Measurements from ENCODE around the gene CBL.
"Not testable (repeated sequence)": the region's sequence is repeated elsewhere in the genome, so short reads cannot be mapped to it uniquely, and the experiment has no call there.

The CBL gene

DNA sequence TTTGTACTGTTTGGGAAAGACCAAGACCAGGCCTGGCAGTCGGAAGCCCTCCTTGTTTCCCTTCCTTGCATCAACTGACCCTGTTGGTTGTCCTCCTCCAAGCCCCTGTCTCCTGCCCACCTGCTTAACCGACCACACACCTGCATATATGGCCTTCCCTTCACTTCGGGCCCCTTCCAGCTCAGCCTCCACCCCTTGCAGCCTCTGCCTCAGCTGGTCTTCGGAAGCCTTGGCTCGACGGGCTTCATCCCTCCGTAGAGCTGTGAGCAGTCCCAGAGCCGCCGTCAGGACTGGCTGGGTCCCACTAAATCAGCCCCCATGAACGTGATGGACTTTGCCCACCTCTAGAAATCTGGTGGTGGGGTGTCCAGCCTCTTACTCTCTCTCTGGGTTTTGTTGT lies 12.5 kb upstream of the CBL start:
- Mint-ChIP-seq H3K9me3 (no peaks in the 10 kb centered on the region), H3K27me3 (no peaks in the 10 kb centered on the region), H3K27ac (no peak overlapping the region), H3K4me1 (peaks cover 9% of the 10 kb centered on the region), H3K4me3 (no peak overlapping the region), H3K36me3 (no peaks in the 10 kb centered on the region)
- ATAC-seq = no peak

DNA sequence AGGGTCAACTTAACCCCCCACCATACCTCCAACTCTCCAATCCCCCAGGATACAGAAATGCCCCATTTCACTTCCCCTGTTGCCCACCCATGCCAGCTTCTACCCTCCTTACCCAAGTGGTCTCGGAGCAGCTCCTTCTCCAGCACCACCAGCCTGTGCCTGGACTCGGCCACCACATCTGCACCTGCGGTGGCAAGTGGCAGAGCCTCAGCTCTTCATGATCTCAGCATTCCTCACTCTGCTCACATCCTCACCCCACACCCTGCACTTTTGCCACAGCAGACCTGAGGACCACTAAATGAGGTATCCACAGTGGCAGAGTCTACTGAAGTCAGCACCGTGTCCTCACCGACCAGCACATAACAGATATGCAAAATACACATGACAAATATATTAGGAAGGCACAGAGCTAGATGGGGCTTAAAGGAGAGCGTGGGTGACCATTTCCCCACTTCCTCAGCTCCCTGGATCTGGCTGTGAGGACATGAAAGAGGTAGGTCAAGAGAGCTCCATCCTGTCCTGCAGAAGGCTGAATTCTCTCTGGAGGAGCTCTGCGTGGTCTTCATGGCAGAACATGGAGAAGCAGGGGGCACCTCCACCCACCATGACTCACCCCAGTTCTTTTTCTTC lies 11.2 kb upstream of the CBL start:
- Mint-ChIP-seq H3K9me3 (no peaks in the 10 kb centered on the region), H3K4me1 (peaks cover 9% of the 10 kb centered on the region), H3K27ac (no peak overlapping the region), H3K27me3 (no peaks in the 10 kb centered on the region), H3K4me3 (no peak overlapping the region), H3K36me3 (no peaks in the 10 kb centered on the region)
- ATAC-seq = no peak

DNA sequence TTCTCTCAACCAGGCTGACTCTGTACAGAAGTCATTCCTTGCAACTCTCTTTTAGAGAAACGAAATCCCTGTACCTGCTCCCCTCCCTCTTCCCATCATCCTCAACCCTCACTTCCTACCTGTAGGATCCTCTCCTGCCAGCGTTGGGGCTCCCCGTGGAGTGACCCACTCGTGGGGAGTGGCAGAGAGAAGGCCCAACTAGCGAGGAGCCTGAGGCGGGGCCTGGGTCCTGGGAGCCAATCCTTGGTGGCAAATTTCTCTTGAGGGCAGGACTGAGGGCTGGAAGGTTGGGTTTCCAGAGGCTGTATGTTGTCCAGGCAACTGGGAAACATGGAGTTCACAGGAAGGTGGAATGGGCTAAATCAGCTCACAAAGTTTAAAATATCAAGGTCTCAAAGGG lies 10.5 kb upstream of the CBL start:
- ATAC-seq = no peak
- Mint-ChIP-seq H3K4me1 (peaks cover 9% of the 10 kb centered on the region), H3K27me3 (no peaks in the 10 kb centered on the region)

GRCh38 chr11:119196833-119197483 lies 9.2 kb upstream of the CBL start:
- ATAC-seq = peak; percentile 90
- Mint-ChIP-seq H3K27me3 (no peaks in the 10 kb centered on the region), H3K36me3 (no peaks in the 10 kb centered on the region), H3K27ac (no peak overlapping the region), H3K9me3 (no peaks in the 10 kb centered on the region), H3K4me1 (peaks cover 9% of the 10 kb centered on the region), H3K4me3 (no peak overlapping the region)

More for the DNA sequence above, 10.5 kb upstream of the CBL start:
- Mint-ChIP-seq H3K36me3 (no peaks in the 10 kb centered on the region), H3K4me3 (no peak overlapping the region), H3K9me3 (no peaks in the 10 kb centered on the region), H3K27ac (no peak overlapping the region)

- Mint-ChIP-seq H3K9me3 (no peaks in the 10 kb centered on the region), H3K36me3 (no peaks in the 10 kb centered on the region), H3K27me3 (no peaks in the 10 kb centered on the region), H3K27ac (no peak overlapping the region), H3K4me1 (peaks cover 9% of the 10 kb centered on the region), H3K4me3 (no peak overlapping the region)
- no peak for ATAC-seq
Measured at GRCh38 chr11:119198925-119199324, 7.2 kb upstream of the CBL start.

DNA sequence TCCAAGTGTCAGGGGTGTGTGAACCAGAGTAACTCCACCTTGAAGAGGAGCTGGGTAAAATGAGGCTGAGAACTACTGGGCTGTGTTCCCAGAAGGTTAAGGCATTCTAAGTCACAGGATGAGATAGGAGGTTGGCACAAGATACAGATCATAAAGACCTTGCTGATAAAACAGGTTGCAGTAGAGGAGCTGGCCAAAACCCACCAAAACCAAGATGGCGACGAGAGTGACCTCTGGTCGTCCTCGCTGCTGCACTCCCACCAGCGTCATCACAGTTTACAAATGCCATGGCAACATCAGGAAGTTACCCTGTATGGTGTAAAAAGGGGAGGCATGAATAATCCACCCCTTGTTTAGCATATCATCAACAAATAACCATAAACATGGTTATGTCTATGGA lies 4.9 kb upstream of the CBL start:
- not testable (repeated sequence) for ATAC-seq, H3K9me3 Mint-ChIP-seq, H3K27me3 Mint-ChIP-seq, H3K27ac Mint-ChIP-seq, H3K4me3 Mint-ChIP-seq, H3K36me3 Mint-ChIP-seq
- H3K4me1 Mint-ChIP-seq = peaks cover 24% of the 10 kb centered on the region

DNA sequence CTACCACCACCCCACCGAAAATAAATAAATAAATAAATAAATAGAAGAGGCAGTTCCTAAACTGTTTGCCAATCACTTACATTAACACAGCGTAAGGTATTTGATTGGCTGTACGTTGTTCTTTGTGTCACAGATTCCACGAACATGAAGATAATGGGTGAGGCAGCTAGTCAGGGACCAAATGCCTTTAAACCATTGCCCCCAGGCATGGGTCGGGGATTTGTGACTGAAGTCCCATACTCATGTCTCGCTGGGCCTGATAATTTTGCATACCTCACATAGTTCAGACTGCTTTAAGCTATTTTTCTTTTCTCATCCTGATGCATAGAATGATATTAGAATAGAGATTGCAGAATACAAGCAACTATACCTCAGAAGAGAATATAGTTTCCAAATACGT lies 3.6 kb upstream of the CBL start:
- Mint-ChIP-seq H3K4me1 (peaks cover 26% of the 10 kb centered on the region), H3K27ac (no peak overlapping the region), H3K36me3 (no peaks in the 10 kb centered on the region), H3K9me3 (no peaks in the 10 kb centered on the region), H3K27me3 (no peaks in the 10 kb centered on the region), H3K4me3 (no peak overlapping the region)
- no peak for ATAC-seq

DNA sequence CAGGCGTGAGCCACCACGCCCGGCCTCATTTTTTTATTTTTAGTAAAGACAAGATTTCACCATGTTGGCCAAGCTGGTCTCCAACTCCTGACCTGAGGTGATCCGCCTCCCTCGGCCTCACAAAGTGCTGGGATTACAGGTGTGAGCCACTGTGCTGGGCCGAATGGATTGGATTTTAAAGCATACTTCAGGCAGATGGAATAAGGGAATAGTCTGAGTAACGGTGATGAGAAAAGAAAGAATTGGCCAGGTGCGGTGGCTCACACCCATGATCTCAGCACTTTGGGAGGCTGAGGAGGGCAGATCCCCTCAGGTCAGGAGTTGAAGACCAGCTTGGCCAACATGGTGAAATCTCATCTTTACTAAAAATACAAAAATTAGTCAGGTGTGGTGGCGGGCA lies 2.1 kb upstream of the CBL start:
- H3K36me3 Mint-ChIP-seq = no peaks in the 10 kb centered on the region
- no peaks in the 10 kb centered on the region for H3K27me3 Mint-ChIP-seq
- peaks cover 33% of the 10 kb centered on the region for H3K4me1 Mint-ChIP-seq
- ATAC-seq = no peak
- no peaks in the 10 kb centered on the region for H3K9me3 Mint-ChIP-seq
- H3K27ac Mint-ChIP-seq = no peak overlapping the region
- H3K4me3 Mint-ChIP-seq = no peak overlapping the region

DNA sequence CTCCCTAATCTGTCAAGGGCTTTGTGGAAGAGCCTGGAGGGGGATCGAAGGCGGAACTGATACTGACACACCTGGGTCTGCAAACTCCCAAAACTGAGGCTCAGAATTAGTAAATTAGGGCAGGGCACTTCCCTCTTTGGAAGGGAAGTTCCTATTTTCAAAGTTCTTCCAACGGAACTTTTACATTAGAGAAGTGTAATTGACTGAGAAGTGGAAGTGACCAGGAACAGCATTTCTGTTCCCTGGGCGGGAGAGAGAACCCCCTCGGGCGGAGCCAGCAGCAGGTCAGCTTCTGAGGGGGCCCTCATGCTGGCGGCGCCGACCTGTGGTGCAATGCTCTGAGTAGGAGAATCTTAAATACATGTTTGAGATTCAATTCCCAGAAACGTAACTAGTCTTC lies 1.1 kb upstream of the CBL start:
- peak overlapping the region; percentile 98 for H3K4me3 Mint-ChIP-seq
- H3K27me3 Mint-ChIP-seq = no peaks in the 10 kb centered on the region
- H3K4me1 Mint-ChIP-seq = peaks cover 41% of the 10 kb centered on the region
- no peak for ATAC-seq
- peak overlapping the region; percentile 83 for H3K27ac Mint-ChIP-seq
- no peaks in the 10 kb centered on the region for H3K36me3 Mint-ChIP-seq
- H3K9me3 Mint-ChIP-seq = no peaks in the 10 kb centered on the region

- Mint-ChIP-seq H3K9me3 (no peaks in the 10 kb centered on the region), H3K27me3 (no peaks in the 10 kb centered on the region), H3K4me1 (peaks cover 41% of the 10 kb centered on the region), H3K27ac (peak overlapping the region; percentile 83), H3K4me3 (peak overlapping the region; percentile 98), H3K36me3 (no peaks in the 10 kb centered on the region)
- peak; percentile 64 for ATAC-seq
Measured at GRCh38 chr11:119206511-119207414, 624 bp downstream of the CBL start.

GRCh38 chr11:119207415-119207960 lies 1.3 kb downstream of the CBL start:
- Mint-ChIP-seq H3K36me3 (no peaks in the 10 kb centered on the region), H3K4me1 (peaks cover 41% of the 10 kb centered on the region), H3K9me3 (no peaks in the 10 kb centered on the region), H3K27me3 (no peaks in the 10 kb centered on the region), H3K4me3 (peak overlapping the region; percentile 98), H3K27ac (peak overlapping the region; percentile 83)
- no peak for ATAC-seq

GRCh38 chr11:119209186-119209585 lies 3.0 kb downstream of the CBL start:
- Mint-ChIP-seq H3K4me1 (peaks cover 47% of the 10 kb centered on the region), H3K9me3 (no peaks in the 10 kb centered on the region), H3K36me3 (no peaks in the 10 kb centered on the region), H3K4me3 (no peak overlapping the region), H3K27ac (no peak overlapping the region), H3K27me3 (no peaks in the 10 kb centered on the region)
- no peak for ATAC-seq

DNA sequence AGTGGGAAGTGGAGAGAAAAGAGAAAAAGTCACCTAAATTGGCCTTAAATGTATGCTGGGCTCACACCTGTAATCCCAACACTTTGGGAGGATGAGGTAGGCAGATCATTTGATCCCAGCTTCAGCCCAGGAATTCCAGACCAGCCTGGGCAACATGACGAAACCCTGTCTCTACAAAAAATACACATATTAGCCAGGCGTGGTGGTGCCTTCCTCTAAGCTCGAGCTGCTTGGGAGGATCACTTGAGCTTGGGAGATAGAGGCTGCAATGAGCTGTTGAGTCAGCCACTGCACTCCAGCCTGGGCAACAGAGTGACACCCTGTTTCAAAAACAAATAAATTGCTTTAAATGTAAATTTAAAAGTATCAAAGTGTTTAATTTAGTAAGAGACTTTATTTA lies 3.9 kb downstream of the CBL start:
- no peaks in the 10 kb centered on the region for H3K27me3 Mint-ChIP-seq
- H3K9me3 Mint-ChIP-seq = no peaks in the 10 kb centered on the region
- no peak overlapping the region for H3K27ac Mint-ChIP-seq
- no peak overlapping the region for H3K4me3 Mint-ChIP-seq
- H3K36me3 Mint-ChIP-seq = no peaks in the 10 kb centered on the region
- ATAC-seq = no peak
- H3K4me1 Mint-ChIP-seq = peaks cover 40% of the 10 kb centered on the region

DNA sequence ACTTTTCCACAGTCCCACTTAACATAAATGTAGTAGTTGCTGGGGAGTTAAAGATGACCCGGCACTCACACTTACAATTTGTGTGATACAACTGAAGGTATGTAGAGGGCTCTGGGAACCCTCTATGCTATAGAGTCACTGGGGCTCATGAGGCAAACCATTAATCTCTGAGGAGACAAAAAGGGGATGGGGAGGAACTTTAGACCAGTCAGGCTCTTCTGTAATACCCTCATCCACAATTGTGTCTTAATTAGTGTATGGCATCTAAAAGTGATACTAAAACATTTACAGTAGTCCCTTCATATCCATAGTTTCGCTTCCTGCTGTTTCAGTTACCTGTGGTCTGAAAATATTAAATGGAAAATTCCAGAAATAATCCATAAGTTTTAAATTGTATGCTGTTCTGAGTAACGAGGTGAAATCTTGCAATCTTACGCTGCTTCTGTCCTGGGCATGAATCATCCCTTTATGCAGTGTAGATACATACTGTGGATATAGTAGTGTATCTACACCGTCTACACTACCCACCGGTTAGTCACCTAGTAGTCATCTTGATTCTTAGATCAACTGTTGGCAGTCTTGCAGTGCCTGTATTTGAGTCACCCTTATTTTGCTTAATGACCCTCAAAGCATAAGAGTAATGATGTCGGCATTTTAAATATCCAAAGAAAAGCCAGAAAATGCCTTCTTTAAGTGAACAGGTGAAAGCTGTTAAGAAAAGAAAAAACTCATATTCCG lies 12.2 kb downstream of the CBL start:
- H3K36me3 Mint-ChIP-seq = no peaks in the 10 kb centered on the region
- no peak for ATAC-seq
- H3K9me3 Mint-ChIP-seq = no peaks in the 10 kb centered on the region
- no peak overlapping the region for H3K4me3 Mint-ChIP-seq
- peaks cover 24% of the 10 kb centered on the region for H3K4me1 Mint-ChIP-seq
- no peak overlapping the region for H3K27ac Mint-ChIP-seq
- no peaks in the 10 kb centered on the region for H3K27me3 Mint-ChIP-seq

- H3K4me1 Mint-ChIP-seq = peaks cover 34% of the 10 kb centered on the region
- H3K27me3 Mint-ChIP-seq = no peaks in the 10 kb centered on the region
- H3K4me3 Mint-ChIP-seq = no peak overlapping the region
- no peaks in the 10 kb centered on the region for H3K36me3 Mint-ChIP-seq
- ATAC-seq = no peak
- no peaks in the 10 kb centered on the region for H3K9me3 Mint-ChIP-seq
- peak overlapping the region; percentile 27 for H3K27ac Mint-ChIP-seq
Measured at GRCh38 chr11:119222308-119222707, 16.2 kb downstream of the CBL start.
